K562 (cell line): ENCODE data around the gene ACSF3. TPM values are rescaled to one million over a fixed set of nuclear protein-coding genes. Genes with fewer than 3 reads are reported as not detected.

Experiments used
- ATAC-seq: fragments of 200-7000 bp; cut with Tn5 transposase; 3 replicates; pipeline ENCODE4 v1.9.1; 2020; ENCODE audit warnings: moderate library complexity
- BruUV-seq: library from RNA; stranded (reverse); fragments of 400-500 nt; replicated peaks from 2 replicates; lab custom pipeline; 2021; lab: Mats Ljungman, UMichigan
- CTCF ChIA-PET: fragments of 300-600 bp; formaldehyde crosslinking; extraction: SDS; loops from one replicate; lab custom pipeline; 2021; ENCODE audit warnings: low intra/inter-chr PET ratio; lab: Yijun Ruan, JAX
- POLR2A ChIA-PET: fragments of 300-600, 350-650 bp; sonication (Branson Sonifier 250); formaldehyde crosslinking; extraction: SDS; loops from one replicate; lab custom pipeline; 2021; ENCODE audit warnings: antibody characterized with exemption, inconsistent platforms; lab: Yijun Ruan, JAX
- DNase-seq, 4 experiments: peaks; one replicate each; pipeline versions ENCODE4 v3.0.0 to v3.0.0-alpha.2; 2011 to 2018; ENCODE audit warnings: low spot score in 3 of 4, mixed read lengths in 3 of 4; ENCODE audit errors: extremely low read depth in 1 of 4
- FAIRE-seq: peaks from 2 replicates; lab custom pipeline; 2011; peaks lifted over from hg19 to GRCh38; lab: Jason Lieb, UNC
- H2AFZ ChIP-seq: 2 replicates; pipeline ENCODE4 v1.6.0; 2011; ENCODE audit warnings: low read depth, low read length, control low read depth, inconsistent platforms
- H3K27ac ChIP-seq: fragments of 200-600 bp; 3 replicates; pipeline ENCODE4 v1.8.0; 2011; ENCODE audit warnings: low read depth, mild to moderate bottlenecking, control low read depth, inconsistent platforms, low read length, moderate library complexity, mixed read lengths; ENCODE audit errors: extremely low read depth
- H3K27me3 ChIP-seq, 2 experiments: fragments of 300-600 bp in 1 of 2; 2 replicates in 1 of 2; 3 replicates in 1 of 2; pipeline versions ENCODE4 v1.6.0 to v1.8.0; 2011; ENCODE audit warnings: inconsistent platforms in 2 of 2, low read length in 2 of 2, mild to moderate bottlenecking in 1 of 2, mixed read lengths in 1 of 2, moderate library complexity in 1 of 2; ENCODE audit not compliant: control insufficient read depth in 2 of 2, insufficient read depth in 2 of 2
- H3K36me3 ChIP-seq: fragments of 300-600 bp; 3 replicates; pipeline ENCODE4 v1.8.0; 2011; ENCODE audit warnings: mild to moderate bottlenecking, low read length, inconsistent platforms; ENCODE audit not compliant: control insufficient read depth, insufficient read depth
- H3K4me1 ChIP-seq, 2 experiments: fragments of 200-600 bp in 1 of 2; replicated peaks in 1 of 2; 2 replicates in 1 of 2; 3 replicates in 1 of 2; pipeline versions ENCODE4 v1.5.1 to v1.8.0; 2011; ENCODE audit warnings: inconsistent platforms in 2 of 2, low read length in 2 of 2, mild to moderate bottlenecking in 1 of 2, mixed read lengths in 1 of 2, moderate library complexity in 1 of 2; ENCODE audit not compliant: control insufficient read depth in 2 of 2, insufficient read depth in 2 of 2
- H3K4me2 ChIP-seq: 2 replicates; pipeline ENCODE4 v1.6.1; 2011; ENCODE audit warnings: low read length, control low read depth, inconsistent platforms, mixed read lengths; ENCODE audit not compliant: insufficient read depth
- H3K4me3 ChIP-seq: fragments of 200-600 bp; sonication (generic), shearing (Covaris generic); 2 replicates; pipeline ENCODE4 v1.5.1; 2016; ENCODE audit warnings: control low read depth, inconsistent platforms
- H3K79me2 ChIP-seq: fragments of 200-600 bp; 3 replicates; pipeline ENCODE4 v1.8.0; 2011; ENCODE audit warnings: low read length, inconsistent platforms; ENCODE audit not compliant: control insufficient read depth, insufficient read depth
- H3K9ac ChIP-seq, 2 experiments: 2 replicates each; pipeline versions ENCODE4 v1.6.0 to v1.6.1; 2011; ENCODE audit warnings: low read depth in 2 of 2, low read length in 2 of 2, control low read depth in 1 of 2, inconsistent platforms in 1 of 2, mild to moderate bottlenecking in 1 of 2, mixed read lengths in 1 of 2; ENCODE audit not compliant: insufficient read depth in 1 of 2
- H3K9me1 ChIP-seq: one replicate; pipeline ENCODE4 v1.6.0; 2011; ENCODE audit warnings: inconsistent platforms, mild to moderate bottlenecking, low read length, moderate library complexity; ENCODE audit not compliant: control insufficient read depth, insufficient read depth
- H3K9me3 ChIP-seq: replicated peaks from 2 replicates; pipeline ENCODE4 v1.5.1; 2011; ENCODE audit warnings: low read depth, low read length, inconsistent platforms; ENCODE audit not compliant: control insufficient read depth, insufficient read depth
- H4K20me1 ChIP-seq: replicated peaks from 2 replicates; pipeline ENCODE4 v1.6.1; 2011; ENCODE audit warnings: low read length, inconsistent platforms, mixed read lengths; ENCODE audit not compliant: control insufficient read depth, insufficient read depth
- E2F6 ChIP-seq, 2 experiments: IDR thresholded peaks; 2 replicates each; pipeline ENCODE4 v1.6.1; 2011; ENCODE audit warnings: borderline replicate concordance in 1 of 2, control low read depth in 1 of 2, low read depth in 1 of 2, low read length in 1 of 2, mild to moderate bottlenecking in 1 of 2, mixed read lengths in 1 of 2, moderate library complexity in 1 of 2; ENCODE audit not compliant: insufficient read depth in 1 of 2, insufficient read length in 1 of 2, poor library complexity in 1 of 2, severe bottlenecking in 1 of 2; ENCODE audit errors: extremely low read depth in 1 of 2
- FIP1L1 ChIP-seq: fragments of 200-400 bp; formaldehyde crosslinking; IDR thresholded peaks from 2 replicates; pipeline ENCODE4 v1.6.1; 2018; ENCODE audit warnings: mild to moderate bottlenecking, low read depth, low read length; ENCODE audit not compliant: poor library complexity, severe bottlenecking
- L3MBTL2 ChIP-seq: fragments of 450-650 bp; IDR thresholded peaks from 2 replicates; pipeline ENCODE4 v1.6.1; 2016; ENCODE audit warnings: mild to moderate bottlenecking, moderate library complexity
- ZBTB40 ChIP-seq, 2 experiments: fragments of 450-650 bp in 1 of 2; sonication (generic) in 1 of 2; formaldehyde crosslinking in 1 of 2; IDR thresholded peaks; 2 replicates each; pipeline versions ENCODE4 v1.7.1 to v1.9.0; 2016 to 2022; ENCODE audit warnings: inconsistent platforms in 1 of 2, mild to moderate bottlenecking in 1 of 2, missing genetic modification reagents in 1 of 2
- ZBTB7A ChIP-seq: IDR thresholded peaks from 2 replicates; pipeline ENCODE4 v1.6.1; 2011; ENCODE audit warnings: low read depth, mild to moderate bottlenecking, low read length, moderate library complexity, borderline replicate concordance; ENCODE audit not compliant: control insufficient read depth
- ZNF263 ChIP-seq: sonication (generic); formaldehyde crosslinking; IDR thresholded peaks from 2 replicates; pipeline ENCODE4 v1.8.0; 2022; ENCODE audit warnings: mild to moderate bottlenecking, missing genetic modification reagents, borderline replicate concordance
- ZNF740 ChIP-seq, 3 experiments: fragments of 200-800 bp in 1 of 3; sonication (Bioruptor generic) in 1 of 3; sonication (generic) in 1 of 3; formaldehyde crosslinking in 1 of 3; IDR thresholded peaks; 2 replicates each; pipeline versions ENCODE4 v1.6.1 to v1.8.0; 2016 to 2022; ENCODE audit warnings: mild to moderate bottlenecking in 2 of 3, missing compliant biosample characterization in 2 of 3, missing genetic modification characterization in 2 of 3, missing genetic modification reagents in 1 of 3
- WGBS: fragments of 100-300 bp; shearing (Covaris generic); methylation state at CpG from one replicate; pipeline ENCODE4 v1.1.6; 2016; ENCODE audit warnings: low coverage, mixed read lengths; ENCODE audit not compliant: insufficient coverage; ENCODE audit errors: missing lambda C conversion rate; 5-methylcytosine and 5-hydroxymethylcytosine counted together
- in situ Hi-C: fragments of 300-500 bp; cut with MboI; formaldehyde crosslinking; loops from 4 replicates; pipeline ENCODE4 v1.15.0; 2018; ENCODE audit warnings: inconsistent platforms, mixed read lengths
- intact Hi-C: fragments of 100-400 bp; cut with micrococcal nuclease; formaldehyde crosslinking; loops from 2 replicates; pipeline ENCODE4 v1.14.2; 2022
- polyA plus RNA-seq, 8 experiments: library from polyadenylated mRNA; depleted of rRNA in 4 of 8; stranded (reverse) in 5 of 8; unstranded in 3 of 8; fragments of >200 nt; fragmentation: Nextera tagmentation in 2 of 8; fragmentation: Illumina TruSeq in 1 of 8; extraction: Ambion mirVana in 2 of 8; extraction: Trizol in 1 of 8; gene quantifications; 2 replicates each; pipeline versions ENCODE4 v1.2.1 to v1.2.3, GENCODE V29; 2011 to 2014; ENCODE audit warnings: inconsistent platforms in 1 of 8, missing spikeins in 1 of 8
- total RNA-seq, 7 experiments: library from RNA; depleted of rRNA in 6 of 7; stranded (reverse); fragments of >200 nt in 6 of 7; fragmentation: Illumina TruSeq in 2 of 7; extraction: Trizol in 2 of 7; gene quantifications; 2 replicates each; pipeline versions ENCODE4 v1.2.1 to v1.2.3, GENCODE V29; 2011 to 2021; ENCODE audit warnings: low replicate concordance in 1 of 7

ACSF3 gene
- total and polyA plus RNA-seq, 9 of the 15 experiments (the other 6 are each of a cell fraction or from before 2014, with no cell fraction given): 0.77 to 32.8 (median 14.7) TPM

GRCh38 chr16:89187770-89188392 is 94.2 kb downstream of the ACSF3 start:
- WGBS: 41% methylated on average over 17 of the region's 19 CpGs
- Histone ChIP-seq H3K27ac (peak overlapping the region; percentile 30; the same call in 1 of the 3 replicates), H3K4me3 (no peak overlapping the region), H3K27me3 (peaks cover 0 to 22% of the 10 kb centered on the region in 2 experiments; a peak in 2 of 5 replicates), H3K4me1 (peaks cover 0 to 55% of the 10 kb centered on the region in 2 experiments; a peak in 4 of 5 replicates), H2AFZ (no peak overlapping the region), H3K9ac (no peak overlapping the region), H3K9me1 (peaks cover 3% of the 10 kb centered on the region), H3K36me3 (no peaks in the 10 kb centered on the region), H4K20me1 (no peaks in the 10 kb centered on the region; the same call in 1 of the 2 replicates), H3K4me2 (no peak overlapping the region), H3K9me3 (no peaks in the 10 kb centered on the region), H3K79me2 (no peaks in the 10 kb centered on the region)
- in situ Hi-C loops (no loop called here), intact Hi-C loops (no loop called here)
- ChIA-PET POLR2A (interaction anchor here (0.6 to 0.9 kb wide), 3 partner anchors 10 to 358 kb away, joined by 4 to 6 read pairs (median 5); no protein-coding TSS in a partner anchor), CTCF (no interaction called here)
- peak in 1 of 4 experiments; percentile 32 for DNase-seq
- peak; percentile 17 for ATAC-seq
- no peak for FAIRE-seq
- BruUV-seq: no TSS peak
- TF ChIP-seq ZBTB40 (IDR thresholded peaks at IDR 0.05): no peak
- no peak for TF ChIP-seq ZBTB40 (CRISPR knock-in tag; IDR thresholded peaks at IDR 0.05)
- peak; percentile 33; the same call in 1 of the 2 replicates for TF ChIP-seq L3MBTL2
- peak; percentile 52; the same call in 1 of the 2 replicates for TF ChIP-seq ZBTB7A
- peak; percentile 82 for TF ChIP-seq ZNF263 (CRISPR knock-in tag)
- TF ChIP-seq E2F6 (IDR thresholded peaks at IDR 0.05; ENCODE audit: borderline replicate concordance in 1 of 2, extremely low read depth in 1 of 2, insufficient read depth in 1 of 2, insufficient read length in 1 of 2, low read depth in 1 of 2, low read length in 1 of 2, poor library complexity in 1 of 2, severe bottlenecking in 1 of 2): peak in 1 of 2 experiments; percentile 63
- no peak for TF ChIP-seq ZNF740 (CRISPR knock-in tag; IDR thresholded peaks at IDR 0.05)
- TF ChIP-seq ZNF740 (tag; IDR thresholded peaks at IDR 0.05): no peak
- no peak for TF ChIP-seq FIP1L1
